M059J (cell line): Measurements from ENCODE around the gene RBMS1. TPM values are rescaled to one million over a fixed set of nuclear protein-coding genes. Genes with fewer than 3 reads are reported as not detected.
"Not testable (repeated sequence)": the region's sequence is repeated elsewhere in the genome, so short reads cannot be mapped to it uniquely, and the experiment has no call there.

ENCODE experiments used
- DNase-seq: peaks from one replicate; pipeline ENCODE4 v3.0.0-alpha.2; 2012; ENCODE audit warnings: low read depth
- total RNA-seq: library from RNA; depleted of rRNA; stranded (reverse); fragments of >200 nt; shearing (Covaris generic); gene quantifications from 2 replicates; pipeline ENCODE4 v1.2.3, GENCODE V29; 2014

Gene RBMS1
- total RNA-seq, 1 experiment from 2014 or later = 52.9 TPM

GRCh38 chr2:160381425-160381951 lies 112.1 kb downstream of the RBMS1 start:
- DNase-seq = no peak

GRCh38 chr2:160380611-160381010 lies 113.0 kb downstream of the RBMS1 start:
- DNase-seq = no peak

GRCh38 chr2:160380000-160380570 lies 113.5 kb downstream of the RBMS1 start:
- DNase-seq = no peak

- peak; percentile 89 for DNase-seq
Measured at GRCh38 chr2:160379399-160379798, 114.2 kb downstream of the RBMS1 start.

GRCh38 chr2:160377204-160377995 lies 116.2 kb downstream of the RBMS1 start:
- no peak for DNase-seq

GRCh38 chr2:160376576-160376975 lies 117.0 kb downstream of the RBMS1 start:
- peak; percentile 71 for DNase-seq

- peak; percentile 53 for DNase-seq
Measured at GRCh38 chr2:160375802-160376469, 117.7 kb downstream of the RBMS1 start.

GRCh38 chr2:160375037-160375436 lies 118.6 kb downstream of the RBMS1 start:
- DNase-seq = peak; percentile 65

GRCh38 chr2:160373666-160374065 lies 119.9 kb downstream of the RBMS1 start:
- DNase-seq = no peak

GRCh38 chr2:160373263-160373662 lies 120.3 kb downstream of the RBMS1 start:
- no peak for DNase-seq

- peak; percentile 61 for DNase-seq
Measured at GRCh38 chr2:160372585-160372984, 121.0 kb downstream of the RBMS1 start.

- DNase-seq = no peak
Measured at GRCh38 chr2:160372010-160372356, 121.6 kb downstream of the RBMS1 start.

GRCh38 chr2:160371251-160372009 lies 122.2 kb downstream of the RBMS1 start:
- DNase-seq = no peak

GRCh38 chr2:160368988-160369930 lies 124.3 kb downstream of the RBMS1 start:
- DNase-seq = peak; percentile 61

- peak; percentile 98 for DNase-seq
Measured at GRCh38 chr2:160367887-160368286, 125.7 kb downstream of the RBMS1 start.

GRCh38 chr2:160367139-160367538 lies 126.5 kb downstream of the RBMS1 start:
- not testable (repeated sequence) for DNase-seq

GRCh38 chr2:160366474-160366873 lies 127.1 kb downstream of the RBMS1 start:
- DNase-seq = no peak

GRCh38 chr2:160365716-160366367 lies 127.8 kb downstream of the RBMS1 start:
- no peak for DNase-seq

GRCh38 chr2:160364364-160364763 lies 129.2 kb downstream of the RBMS1 start:
- no peak for DNase-seq

- DNase-seq = no peak
Measured at GRCh38 chr2:160363961-160364360, 129.6 kb downstream of the RBMS1 start.
